NCI-H446 (cell line): ENCODE data around the gene ILDR1.

Experiments
- DNase-seq, 2 experiments: peaks; one replicate each; lab custom pipeline; 2025; lab: John Stamatoyannopoulos, UW

ILDR1 gene

GRCh38 chr3:121992601-121993560, 29.2 kb downstream of the ILDR1 start:
- no peak for DNase-seq

GRCh38 chr3:121989943-121990342, 32.1 kb downstream of the ILDR1 start:
- no peak for DNase-seq

DNA sequence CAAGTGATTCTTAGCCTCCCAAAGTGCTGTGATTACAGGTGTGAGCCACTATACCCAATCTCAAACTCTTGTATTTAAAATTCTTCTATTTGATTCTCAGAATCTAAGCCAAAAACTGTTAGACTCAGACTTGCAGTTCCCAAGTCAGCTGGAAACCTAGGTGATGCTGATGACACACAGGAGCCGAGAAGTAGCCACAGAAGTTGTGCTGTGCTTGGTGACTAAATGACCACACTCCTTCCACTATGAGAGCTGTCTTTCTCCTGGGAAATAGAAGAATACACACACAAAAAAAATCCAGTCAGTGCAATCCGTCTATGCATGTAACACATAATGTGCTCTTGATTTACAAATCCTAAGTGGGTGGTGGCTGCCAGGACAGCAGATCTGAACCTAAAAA, 33.9 kb downstream of the ILDR1 start:
- no peak for DNase-seq

- peak; percentile 11 to 61 for DNase-seq
Observed at GRCh38 chr3:121985846-121986245, 36.2 kb downstream of the ILDR1 start.

- DNase-seq, result no peak
Observed at GRCh38 chr3:121981473-121981872, 40.6 kb downstream of the ILDR1 start.

GRCh38 chr3:121980450-121980796, 41.6 kb downstream of the ILDR1 start:
- no peak for DNase-seq

DNA sequence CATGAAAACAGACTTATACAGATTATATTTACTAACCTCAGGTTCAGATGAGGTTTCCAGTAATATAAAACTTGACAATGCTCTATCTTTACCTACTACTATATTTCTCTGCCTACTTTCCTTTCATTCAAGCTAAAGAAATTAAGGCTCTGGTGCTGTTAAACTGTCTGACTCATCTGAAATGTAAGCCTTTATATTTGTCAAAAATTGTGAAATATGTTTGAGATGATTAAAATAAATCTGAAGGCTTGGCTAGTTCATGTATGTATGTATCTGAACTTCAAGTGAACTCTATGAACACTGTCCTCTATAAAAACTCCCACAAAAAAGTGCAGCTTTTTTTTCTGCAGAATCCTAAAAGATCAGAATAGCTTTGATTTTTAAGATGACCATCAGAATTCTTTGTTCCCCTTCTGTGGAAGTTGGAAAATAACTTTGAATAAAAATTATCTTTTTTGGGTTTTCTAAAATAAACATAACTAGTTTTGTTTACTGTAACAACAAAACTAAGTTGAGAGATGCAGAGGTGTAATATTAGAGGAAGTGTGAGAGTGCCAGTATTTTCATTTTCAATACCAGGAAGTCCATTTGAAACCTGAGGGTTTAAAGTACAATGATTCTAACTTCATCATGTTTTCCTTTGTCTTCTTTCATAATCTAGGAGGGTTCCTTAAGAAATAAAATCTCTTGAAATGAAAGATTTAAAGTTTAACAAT, 42.2 kb downstream of the ILDR1 start:
- no peak for DNase-seq

DNA sequence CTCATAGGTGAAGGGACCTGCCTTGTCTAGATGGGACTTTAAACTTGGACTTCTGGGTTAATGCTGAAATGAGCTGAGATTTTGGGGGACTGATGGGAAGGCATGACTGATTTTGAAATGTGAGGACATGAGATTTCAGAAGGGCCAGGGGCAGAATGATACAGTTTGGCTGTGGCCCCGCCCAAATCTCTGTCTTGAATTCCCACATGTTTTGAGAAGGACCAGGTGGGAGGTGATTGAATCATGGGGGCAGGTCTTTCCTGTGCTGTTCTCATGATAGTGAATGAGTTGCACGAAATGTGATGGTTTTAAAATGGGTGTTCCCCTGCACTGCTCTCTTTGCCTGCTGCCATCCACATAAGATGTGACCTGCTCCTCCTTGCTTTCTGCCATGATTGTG, 42.8 kb downstream of the ILDR1 start:
- no peak for DNase-seq

DNA sequence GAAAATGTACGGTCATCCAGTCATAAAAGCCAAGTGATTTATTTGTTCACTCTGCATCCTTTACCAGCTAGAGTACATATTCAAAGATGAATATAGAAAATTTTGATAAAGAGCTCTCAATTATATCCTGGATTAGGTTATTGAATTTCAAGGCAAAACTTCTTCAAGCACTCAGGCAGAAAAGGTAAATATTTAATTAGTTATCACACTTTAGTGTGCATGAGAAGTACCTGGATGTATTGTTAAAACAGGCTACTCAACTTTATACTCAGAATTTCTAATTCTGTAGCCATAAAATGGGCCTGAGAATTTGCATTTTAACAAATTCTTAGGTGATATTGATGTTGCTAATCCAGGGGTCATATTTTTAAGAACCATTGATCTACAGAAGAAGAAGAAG, 45.3 kb downstream of the ILDR1 start:
- DNase-seq, result no peak

DNA sequence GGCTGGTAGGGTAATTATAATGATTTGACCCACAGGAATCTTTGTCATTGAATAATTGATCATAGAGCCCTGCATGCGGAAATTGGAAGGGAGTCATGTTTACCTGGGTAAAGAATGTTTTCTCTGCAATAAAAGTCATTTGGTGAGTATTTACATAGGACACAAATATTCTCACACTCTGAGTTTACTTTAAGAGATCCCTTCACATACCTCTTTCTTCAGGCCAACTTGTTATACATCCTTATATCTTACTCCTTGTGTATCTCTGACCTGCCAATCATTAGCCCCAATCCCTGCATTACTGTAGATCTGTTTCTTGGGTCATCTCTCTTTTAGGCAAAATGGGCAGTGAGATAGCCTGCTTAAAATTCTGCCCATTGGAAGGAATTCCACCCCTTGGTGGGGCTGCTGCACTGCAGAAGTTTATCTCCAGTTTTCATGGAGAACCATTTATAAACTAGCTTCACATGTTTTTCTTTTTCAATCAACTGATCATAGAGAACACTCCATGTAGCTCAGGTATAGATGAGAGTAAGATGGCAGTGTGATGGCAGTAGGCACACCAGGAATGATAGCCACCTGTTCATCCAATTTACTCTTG, 46.2 kb downstream of the ILDR1 start:
- DNase-seq, result no peak

DNA sequence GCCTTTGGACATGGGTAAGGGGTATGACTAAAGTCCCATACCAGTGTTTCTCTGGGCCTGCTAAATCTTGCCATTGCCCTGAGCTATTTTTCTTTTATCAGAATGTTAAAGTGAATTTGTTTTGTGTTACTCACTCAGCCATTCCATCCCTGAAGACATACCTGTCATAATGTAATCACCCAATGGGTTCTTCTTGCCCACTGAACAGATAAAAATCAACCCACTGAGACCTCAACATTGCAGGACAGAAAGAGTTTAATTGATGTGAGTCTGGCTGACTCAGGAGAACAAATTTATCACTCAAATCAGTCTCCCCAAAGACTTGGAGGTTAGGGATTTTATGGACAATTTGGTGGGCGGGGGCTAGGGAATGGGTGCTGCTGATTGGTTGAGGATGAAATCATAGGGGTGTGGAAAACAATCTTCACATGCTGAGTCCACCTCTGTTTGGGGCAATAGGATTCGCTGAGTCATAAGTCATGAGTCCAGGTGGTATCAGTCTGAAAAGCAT, 47.4 kb downstream of the ILDR1 start:
- no peak for DNase-seq

DNA sequence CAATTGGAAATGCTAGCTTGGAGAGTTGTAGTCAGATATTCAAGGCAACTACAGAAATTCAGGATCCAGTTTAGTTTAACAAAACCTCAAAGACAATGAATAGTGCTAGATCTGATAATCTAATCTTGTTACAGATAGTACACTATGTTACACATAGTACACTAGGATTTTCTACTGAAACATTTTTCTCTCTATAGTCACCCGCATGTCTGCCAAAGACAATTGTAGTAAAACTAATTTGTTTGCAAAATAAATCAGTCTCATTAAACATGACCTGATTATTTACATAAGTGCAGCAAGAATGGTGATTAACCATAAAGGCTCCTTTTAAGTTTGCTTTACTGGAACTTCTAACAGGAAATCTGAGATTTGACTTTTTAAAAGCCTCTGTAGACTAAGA, 52.0 kb downstream of the ILDR1 start:
- DNase-seq, result no peak

GRCh38 chr3:121969631-121970030, 52.4 kb downstream of the ILDR1 start:
- no peak for DNase-seq

- DNase-seq, result no peak
Observed at GRCh38 chr3:121963608-121964007, 58.4 kb downstream of the ILDR1 start.

DNA sequence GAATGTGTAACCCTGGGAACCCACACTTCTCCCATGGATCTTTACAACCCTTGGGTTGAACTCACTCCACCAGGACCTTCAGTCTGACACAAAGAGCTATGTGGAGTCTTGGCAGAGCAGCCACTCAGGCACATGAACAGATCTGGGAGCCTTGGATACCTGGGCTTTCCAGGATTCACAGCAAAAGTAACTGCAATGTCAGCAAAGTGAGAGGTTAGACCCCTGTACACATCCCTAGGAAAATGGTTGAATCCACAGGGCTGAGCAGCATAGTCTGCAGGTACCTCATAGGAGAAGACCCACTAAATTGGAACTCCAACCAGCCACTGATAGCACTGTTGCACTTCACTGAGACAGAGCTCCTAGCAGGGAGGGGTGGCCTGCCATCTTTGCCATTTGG, 59.6 kb downstream of the ILDR1 start:
- DNase-seq, result no peak

GRCh38 chr3:121961283-121961682, 60.8 kb downstream of the ILDR1 start:
- no peak for DNase-seq

DNA sequence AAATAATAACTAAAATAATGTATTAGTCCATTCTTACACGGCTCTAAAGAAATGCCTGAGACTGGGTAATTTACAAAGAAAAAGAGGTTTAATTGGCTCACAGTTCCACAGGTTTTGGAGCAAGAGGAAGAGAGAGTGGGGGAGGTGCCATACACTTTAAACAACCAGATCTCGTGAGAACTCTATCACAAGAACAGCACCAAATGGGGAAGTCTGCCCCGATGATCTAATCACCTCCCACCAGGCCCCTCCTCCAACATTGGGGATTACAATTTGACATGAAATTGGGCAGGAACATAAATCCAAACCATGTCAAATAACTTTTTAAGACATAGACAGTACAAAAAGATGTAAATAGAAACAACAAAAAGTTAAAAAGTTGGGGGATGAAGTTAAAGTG, 63.2 kb downstream of the ILDR1 start:
- no peak for DNase-seq

GRCh38 chr3:121957674-121958415, 64.2 kb downstream of the ILDR1 start:
- no peak for DNase-seq

DNA sequence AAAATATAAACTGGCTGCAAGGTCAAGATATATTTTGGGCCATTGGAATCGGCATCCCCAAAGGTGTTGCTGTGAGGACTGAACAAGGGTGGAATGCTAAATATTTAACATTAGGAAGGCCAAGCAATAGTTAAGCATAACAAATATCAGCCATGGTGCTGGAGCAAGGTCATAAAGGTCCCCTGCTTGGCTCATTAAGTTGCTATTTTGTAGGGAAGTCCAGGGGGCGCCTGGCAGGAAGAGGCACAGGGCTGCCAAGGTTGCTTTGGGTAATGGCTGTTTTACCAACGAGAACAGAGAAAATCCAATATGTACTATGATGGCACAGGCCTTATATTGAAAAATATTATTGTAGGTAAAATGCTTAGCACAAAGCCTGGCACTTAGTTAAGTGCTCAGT, 65.7 kb downstream of the ILDR1 start:
- DNase-seq, result no peak

DNA sequence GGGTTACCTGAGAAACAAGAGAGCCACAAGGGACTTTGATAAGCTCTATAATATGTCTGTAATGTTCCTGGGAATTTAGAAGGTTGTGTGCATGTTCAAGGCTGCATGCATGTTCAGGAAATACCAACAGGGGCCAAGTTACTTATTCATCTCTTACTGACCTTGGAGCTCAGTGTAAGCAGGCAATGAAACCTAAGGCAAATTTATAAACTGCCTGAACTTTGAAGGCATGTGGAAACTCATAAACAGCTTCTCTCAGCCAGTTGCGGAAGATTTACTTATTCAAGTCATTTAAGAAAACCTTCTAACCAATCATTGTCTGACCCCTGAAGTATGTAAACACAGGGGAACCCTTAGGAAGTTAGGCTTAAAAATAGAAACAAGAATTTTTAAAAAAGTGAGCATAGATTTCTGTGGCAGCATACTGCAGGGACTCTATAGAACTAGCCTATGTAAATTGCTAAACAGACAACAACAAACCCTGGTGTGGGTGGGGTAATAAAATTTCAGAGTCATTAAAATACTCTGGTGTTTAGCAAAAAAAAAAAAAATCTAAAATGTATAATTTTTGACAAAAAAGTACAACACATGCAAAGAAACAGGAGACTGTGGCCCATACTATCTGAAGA, 70.6 kb downstream of the ILDR1 start:
- DNase-seq, result no peak

- no peak for DNase-seq
Observed at GRCh38 chr3:121948641-121949040, 73.4 kb downstream of the ILDR1 start.

DNA sequence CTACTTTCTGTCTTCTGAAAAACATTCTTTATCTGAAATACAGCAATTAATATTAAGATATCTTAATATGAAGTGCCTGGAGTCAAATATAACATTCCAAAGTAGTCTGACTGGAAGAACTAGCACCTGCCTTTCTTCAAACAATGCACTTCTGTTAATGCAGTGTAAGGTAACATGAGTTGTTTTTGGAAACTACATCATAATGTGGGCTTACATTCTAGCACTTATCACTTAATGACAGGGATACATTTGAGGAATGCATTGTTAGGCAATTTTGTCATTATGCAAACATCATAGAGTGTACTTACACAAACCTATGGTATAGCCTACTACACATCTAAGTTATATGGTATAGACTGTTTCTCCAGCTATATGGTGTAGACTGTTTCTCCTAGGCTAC, 78.6 kb downstream of the ILDR1 start:
- DNase-seq, result no peak
